LNCaP clone FGC (cell line): ENCODE data around the gene HARBI1.

Source experiments
- DNase-seq: peaks from one replicate; pipeline ENCODE4 v3.0.0-alpha.2; 2011; ENCODE audit warnings: low read depth
- H3K4me3 ChIP-seq: 2 replicates; pipeline ENCODE4 v1.5.1; 2011; ENCODE audit warnings: mild to moderate bottlenecking, low read depth, low read length, control low read depth
- TF ChIP-seq, protein P1 (sequence below): IDR thresholded peaks from 2 replicates; pipeline ENCODE4 v1.5.1; 2012; ENCODE audit warnings: mild to moderate bottlenecking; ENCODE audit not compliant: control insufficient read depth, insufficient read depth; ENCODE audit errors: extremely low read depth

Gene HARBI1, protein sequence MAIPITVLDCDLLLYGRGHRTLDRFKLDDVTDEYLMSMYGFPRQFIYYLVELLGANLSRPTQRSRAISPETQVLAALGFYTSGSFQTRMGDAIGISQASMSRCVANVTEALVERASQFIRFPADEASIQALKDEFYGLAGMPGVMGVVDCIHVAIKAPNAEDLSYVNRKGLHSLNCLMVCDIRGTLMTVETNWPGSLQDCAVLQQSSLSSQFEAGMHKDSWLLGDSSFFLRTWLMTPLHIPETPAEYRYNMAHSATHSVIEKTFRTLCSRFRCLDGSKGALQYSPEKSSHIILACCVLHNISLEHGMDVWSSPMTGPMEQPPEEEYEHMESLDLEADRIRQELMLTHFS

DNA sequence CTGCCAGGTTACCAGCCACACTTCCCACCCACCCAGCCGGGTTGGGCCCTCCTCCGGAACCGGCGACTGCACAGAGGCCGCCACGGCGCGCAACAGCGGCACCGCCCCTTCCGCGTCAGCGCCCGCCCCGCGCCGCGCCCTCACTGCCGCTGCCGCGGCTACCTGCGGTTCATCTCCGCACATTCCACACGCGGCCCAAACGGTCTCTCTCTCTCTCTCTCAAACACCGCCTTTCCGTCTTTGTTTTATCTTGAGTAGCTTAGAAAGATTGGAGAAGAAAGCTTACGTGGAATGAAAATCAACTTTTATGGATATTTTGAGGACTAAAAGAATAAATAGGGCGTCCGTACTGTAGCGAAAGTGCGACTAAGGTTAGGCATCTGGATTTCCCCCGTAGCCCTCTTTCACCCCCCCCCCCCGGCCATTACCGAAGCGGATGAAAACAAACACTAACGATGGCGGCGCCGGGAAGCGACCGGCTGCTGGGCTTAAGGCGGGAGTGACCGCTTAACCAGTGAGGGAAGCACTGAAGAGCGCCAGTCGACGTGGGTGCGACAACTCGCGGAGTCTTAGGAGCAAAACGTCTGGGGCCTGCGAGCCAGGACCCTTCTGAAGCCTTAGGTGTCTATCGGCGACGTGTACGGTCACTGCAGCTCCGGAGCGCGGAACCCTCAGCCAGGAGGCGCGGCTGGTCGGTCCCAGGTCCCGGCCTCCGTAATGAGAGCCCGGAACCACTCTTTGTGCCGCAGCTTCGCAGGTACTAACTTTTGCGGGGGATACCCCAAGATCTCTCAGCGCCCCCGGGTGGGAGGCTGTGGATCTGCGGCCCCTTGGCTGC lies at the start of gene HARBI1, which contains the start of gene ATG13:
Gene HARBI1 (minus strand): TSS at position 94 of the 838 bp plus-strand sequence. CDS start 990 bp downstream, outside the sequence.
Gene ATG13 (plus strand): TSS at position 420 of the 838 bp plus-strand sequence. CDS start 26,739 bp downstream, outside the sequence.
- peak within 1 kb of the TSS; percentile 93 for H3K4me3 ChIP-seq
- DNase-seq: peak; percentile 48
- TF ChIP-seq, protein P1, sequence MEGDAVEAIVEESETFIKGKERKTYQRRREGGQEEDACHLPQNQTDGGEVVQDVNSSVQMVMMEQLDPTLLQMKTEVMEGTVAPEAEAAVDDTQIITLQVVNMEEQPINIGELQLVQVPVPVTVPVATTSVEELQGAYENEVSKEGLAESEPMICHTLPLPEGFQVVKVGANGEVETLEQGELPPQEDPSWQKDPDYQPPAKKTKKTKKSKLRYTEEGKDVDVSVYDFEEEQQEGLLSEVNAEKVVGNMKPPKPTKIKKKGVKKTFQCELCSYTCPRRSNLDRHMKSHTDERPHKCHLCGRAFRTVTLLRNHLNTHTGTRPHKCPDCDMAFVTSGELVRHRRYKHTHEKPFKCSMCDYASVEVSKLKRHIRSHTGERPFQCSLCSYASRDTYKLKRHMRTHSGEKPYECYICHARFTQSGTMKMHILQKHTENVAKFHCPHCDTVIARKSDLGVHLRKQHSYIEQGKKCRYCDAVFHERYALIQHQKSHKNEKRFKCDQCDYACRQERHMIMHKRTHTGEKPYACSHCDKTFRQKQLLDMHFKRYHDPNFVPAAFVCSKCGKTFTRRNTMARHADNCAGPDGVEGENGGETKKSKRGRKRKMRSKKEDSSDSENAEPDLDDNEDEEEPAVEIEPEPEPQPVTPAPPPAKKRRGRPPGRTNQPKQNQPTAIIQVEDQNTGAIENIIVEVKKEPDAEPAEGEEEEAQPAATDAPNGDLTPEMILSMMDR: peak; percentile 69

DNA sequence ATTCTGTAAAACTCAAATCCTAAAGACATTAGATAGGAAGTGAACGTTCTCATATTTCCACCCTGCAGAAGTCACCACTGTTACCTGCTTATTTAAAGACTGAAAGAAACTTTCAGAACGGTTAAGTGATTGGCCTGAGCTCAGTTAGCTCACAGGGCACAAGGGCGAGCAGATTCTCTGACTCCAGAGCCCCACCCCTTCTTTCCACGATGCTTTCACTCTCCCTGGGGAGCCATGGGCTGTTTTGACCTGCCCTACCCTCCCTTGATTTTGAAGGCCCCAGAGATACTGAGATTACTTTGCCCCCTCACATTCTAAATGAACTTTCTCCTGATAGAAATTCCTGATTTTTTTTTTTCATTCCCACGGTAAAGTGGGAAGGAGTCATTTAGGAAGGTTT lies 49.5 kb upstream of the HARBI1 start:
- DNase-seq: no peak
- TF ChIP-seq, protein P1: no peak
- no peak overlapping the region for H3K4me3 ChIP-seq

DNA sequence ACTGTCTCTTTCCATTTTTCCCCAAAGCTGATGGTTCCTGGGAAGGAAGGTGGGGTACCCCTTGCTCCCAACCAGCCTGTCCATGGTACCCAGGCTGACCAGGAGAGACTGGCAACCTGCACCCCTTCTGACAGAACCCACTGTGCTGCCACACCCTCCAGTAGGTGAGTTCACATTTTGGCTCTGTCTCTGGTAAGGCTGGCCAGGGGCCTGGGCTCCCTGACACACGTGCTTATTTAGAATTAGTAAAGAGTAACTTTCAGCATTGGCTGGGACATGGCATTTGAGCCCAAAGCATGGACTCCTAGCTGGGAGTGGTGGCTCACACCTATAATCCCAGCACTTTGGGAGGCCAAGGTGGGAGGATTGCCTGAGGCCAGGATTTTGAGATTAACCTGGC lies 48.3 kb upstream of the HARBI1 start:
- TF ChIP-seq, protein P1: no peak
- DNase-seq: no peak
- H3K4me3 ChIP-seq: no peak overlapping the region

DNA sequence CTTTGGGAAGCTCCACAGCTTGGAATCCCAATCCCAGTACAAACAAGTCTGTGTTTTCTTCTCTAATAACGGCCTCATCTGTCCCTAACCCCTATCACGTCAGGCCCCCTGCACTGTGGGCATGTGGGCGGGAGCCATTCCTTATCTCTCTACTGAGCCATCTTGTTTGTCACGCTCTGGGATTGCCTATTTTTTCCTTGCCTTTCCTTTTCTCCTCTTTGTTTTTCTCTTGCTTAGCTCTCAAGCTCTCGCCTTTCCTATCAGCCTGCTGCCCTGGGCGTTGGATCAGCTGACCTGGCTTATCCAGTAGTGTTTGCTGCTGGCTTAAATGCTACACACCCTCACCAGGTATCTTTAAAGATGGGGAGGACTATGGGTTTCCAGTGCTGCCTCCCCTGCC lies 47.6 kb upstream of the HARBI1 start:
- no peak for DNase-seq
- TF ChIP-seq, protein P1: no peak
- no peak overlapping the region for H3K4me3 ChIP-seq

DNA sequence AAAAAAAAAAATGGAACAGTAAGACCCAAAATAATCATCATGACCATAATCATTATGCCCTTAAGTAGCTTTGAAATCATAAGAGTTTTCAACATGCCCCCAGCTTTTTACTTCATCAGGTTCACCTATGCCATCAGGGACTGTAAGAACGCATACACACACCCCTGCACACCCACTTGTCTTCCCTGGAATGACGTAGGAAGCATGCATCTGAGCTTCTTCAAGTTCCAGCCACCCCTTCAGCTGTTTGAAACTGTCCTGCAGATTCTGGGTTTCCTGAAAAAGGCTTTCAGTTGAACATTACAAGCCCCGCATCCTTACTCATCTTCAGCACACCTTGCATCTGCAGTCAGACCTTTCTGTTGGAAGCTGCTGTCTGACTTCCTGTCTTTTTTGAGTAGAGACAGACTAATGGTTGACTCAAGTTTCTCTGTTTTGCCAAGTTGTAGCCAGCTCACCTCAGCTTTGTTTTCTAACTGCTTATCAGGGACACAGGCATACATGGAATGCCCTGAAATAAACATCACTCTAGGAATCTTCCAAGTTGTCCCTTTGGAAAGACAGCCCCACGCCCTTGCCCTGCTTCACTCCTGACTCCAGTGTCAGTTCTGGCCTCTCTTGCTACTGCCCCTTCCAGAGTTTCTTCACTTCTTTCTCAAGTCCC lies 46.4 kb upstream of the HARBI1 start:
- TF ChIP-seq, protein P1: no peak
- no peak overlapping the region for H3K4me3 ChIP-seq
- no peak for DNase-seq

DNA sequence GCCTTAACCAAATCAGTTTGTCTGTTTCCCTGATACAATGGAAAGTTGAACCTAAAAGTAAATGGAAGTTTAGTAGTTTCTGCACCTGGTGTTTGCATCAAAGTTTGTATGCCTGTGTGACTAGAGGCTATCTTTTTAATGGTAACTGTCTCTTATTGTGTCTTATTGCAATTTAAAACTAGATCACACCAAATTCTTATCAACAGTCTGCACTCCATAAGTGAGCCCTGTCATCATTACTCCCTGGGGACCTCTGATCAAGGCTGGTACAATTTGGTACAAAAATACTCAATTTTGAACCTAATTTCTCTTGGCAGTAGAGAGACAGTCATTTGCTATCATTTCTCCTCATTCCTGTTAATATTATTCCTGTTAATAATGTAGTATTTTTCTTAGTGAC lies 45.3 kb upstream of the HARBI1 start:
- TF ChIP-seq, protein P1: no peak
- no peak overlapping the region for H3K4me3 ChIP-seq
- DNase-seq: no peak
